ENCODE results near the gene HPSE. TPM values are rescaled to one million over a fixed set of nuclear protein-coding genes. Genes with fewer than 3 reads are reported as not detected.

HPSE gene
- total and polyA plus RNA-seq, 9 of the 15 experiments (the other 6 are each of a cell fraction or from before 2014, with no cell fraction given) = 0.01 to 0.42 (median 0.14) TPM; not detected in 1

DNA sequence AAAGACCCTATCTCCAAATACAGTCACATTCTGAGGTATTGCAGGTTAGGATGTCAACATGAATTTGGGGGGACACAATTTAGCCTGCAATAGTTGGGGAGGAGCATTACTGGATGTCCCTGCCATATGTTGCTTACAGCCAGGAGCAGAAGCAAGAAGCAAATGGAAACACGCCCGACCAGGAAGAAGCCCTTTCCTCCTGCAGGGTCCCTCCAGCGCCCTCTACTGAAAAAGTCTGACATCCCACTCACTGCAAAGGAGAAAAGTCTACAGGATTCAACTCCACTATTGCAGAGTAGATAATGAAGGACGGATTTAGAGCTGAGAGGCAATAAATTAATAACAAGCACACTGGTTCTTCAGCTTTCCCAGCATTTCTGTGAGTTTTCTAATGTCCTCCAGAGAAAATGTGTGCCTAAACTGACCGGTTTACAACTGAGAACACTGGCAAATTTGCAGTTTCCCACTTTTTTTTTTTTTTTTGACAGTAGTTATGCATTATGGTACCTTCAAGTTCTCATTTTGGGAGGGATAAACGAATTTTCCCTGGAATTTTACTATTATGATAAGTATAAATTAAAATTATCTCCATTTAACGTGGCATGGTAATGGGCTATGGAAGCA is 81.8 kb downstream of the HPSE start (continued):
- no peak for TF ChIP-seq SMARCB1 (IDR thresholded peaks at IDR 0.05; ENCODE audit: insufficient read length, low read depth)
- TF ChIP-seq E2F8 (IDR thresholded peaks at IDR 0.05; ENCODE audit: low read depth, partially characterized antibody) = no peak
- TF ChIP-seq ETS2 (tag; IDR thresholded peaks at IDR 0.05; ENCODE audit: borderline replicate concordance, poor library complexity, severe bottlenecking) = no peak
- TF ChIP-seq DEAF1 (CRISPR knock-in tag; IDR thresholded peaks at IDR 0.05) = peak; percentile 61
- 0 out of 2 replicates have a peak, but pooled peaks have one; percentile 10 for TF ChIP-seq CXXC5 (CRISPR knock-in tag; IDR thresholded peaks at IDR 0.05)
- TF ChIP-seq ZNF717 (CRISPR knock-in tag; IDR thresholded peaks at IDR 0.05) = no peak
- 0 out of 2 replicates have a peak, but pooled peaks have one; percentile 27 for TF ChIP-seq L3MBTL2 (IDR thresholded peaks at IDR 0.05)
- TF ChIP-seq ZNF766 (CRISPR knock-in tag; conservative IDR thresholded peaks at IDR 0.05) = no peak
- no peak for TF ChIP-seq GABPA (tag; conservative IDR thresholded peaks at IDR 0.05; ENCODE audit: low read depth)
- no peak for TF ChIP-seq LEF1 (IDR thresholded peaks at IDR 0.05)

All from K562 (cell line).